Stimulated activated CD8-positive, alpha-beta memory T cell treated with anti-CD3 and anti-CD28 coated beads, Interleukin-2, amount 100 ng/mL, for 1 hour (primary cell): ENCODE data around the gene NIM1K.
A peak's percentile ranks its signal among the peaks of the same experiment; 100 is the strongest.
"Not testable (repeated sequence)": the region's sequence is repeated elsewhere in the genome, so short reads cannot be mapped to it uniquely, and the experiment has no call there.

ENCODE experiments used
- DNase-seq, 2 donors: peaks; one replicate each; pipeline ENCODE4 v3.0.0-alpha.2; 2020; ENCODE audit warnings: low read depth in 2 of 2

Gene NIM1K

DNA sequence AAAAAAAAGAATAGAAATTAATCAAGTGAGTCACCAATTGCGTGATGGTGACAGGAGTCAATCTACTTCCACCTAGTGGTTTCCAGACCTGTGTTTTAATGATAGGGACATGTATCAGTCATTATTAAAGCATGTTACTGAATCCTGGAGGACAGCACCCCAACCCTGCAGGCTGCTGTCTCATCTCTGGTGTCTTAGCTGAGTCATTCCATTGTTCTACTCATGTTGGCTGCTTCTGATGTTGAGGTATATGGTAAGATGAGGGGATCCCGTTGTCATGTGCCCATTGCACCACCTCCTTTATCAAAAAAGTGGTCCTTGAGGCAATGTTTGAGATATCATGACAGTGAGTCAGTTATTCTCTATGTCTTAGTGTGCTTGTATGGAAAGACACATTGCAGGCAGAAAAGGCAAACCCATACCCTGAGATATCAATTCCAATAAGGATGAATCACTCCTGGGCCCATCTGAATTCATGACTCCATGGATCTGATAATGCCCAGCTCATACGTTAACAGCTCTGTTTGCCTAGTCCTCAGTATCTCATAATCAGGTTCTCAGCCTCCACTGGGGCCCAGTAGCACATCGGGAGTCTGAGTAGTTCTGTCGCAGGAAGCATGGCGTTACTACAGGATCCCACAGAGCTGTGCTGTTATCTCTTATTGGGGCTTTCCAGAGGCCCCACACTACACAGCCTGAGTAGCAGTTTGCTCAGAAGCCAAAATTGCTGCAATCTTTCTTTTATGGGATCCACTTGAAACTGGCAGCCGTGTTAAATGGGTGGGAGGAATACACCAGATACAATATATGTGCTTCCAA lies 90.0 kb downstream of the NIM1K start:
- no peak for DNase-seq

- no peak for DNase-seq
Observed at GRCh38 chr5:43286623-43287022, 94.6 kb downstream of the NIM1K start.

- DNase-seq, result no peak
Observed at GRCh38 chr5:43287493-43287892, 95.5 kb downstream of the NIM1K start.

DNA sequence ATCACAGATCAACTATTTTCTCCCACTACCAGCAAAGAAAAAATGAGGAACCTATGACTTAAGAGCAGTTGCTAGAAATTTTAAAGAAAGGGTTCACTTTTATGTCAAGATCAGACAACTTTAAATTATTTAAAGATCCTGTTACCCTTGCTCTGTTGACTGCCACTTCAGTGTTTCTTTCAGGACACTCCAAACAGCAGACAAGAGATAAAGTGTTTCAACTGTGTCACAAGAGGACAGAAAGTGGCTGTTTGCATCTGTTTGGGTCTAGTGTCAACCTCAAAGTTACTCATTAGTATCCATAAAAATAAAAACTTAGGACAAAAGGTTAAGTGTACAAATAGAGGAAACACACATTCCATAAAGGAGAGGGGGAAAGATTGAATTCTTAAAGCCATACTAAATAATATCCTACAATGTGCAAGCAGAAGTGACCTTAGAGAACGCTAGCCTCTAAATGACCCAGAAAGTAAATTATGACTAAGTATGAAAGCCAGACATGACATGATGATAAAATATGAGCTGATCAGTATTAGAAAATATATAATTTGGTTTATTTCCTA lies 96.3 kb downstream of the NIM1K start:
- no peak for DNase-seq

- no peak for DNase-seq
Observed at GRCh38 chr5:43290726-43291125, 98.7 kb downstream of the NIM1K start.

- no peak for DNase-seq
Observed at GRCh38 chr5:43294226-43294625, 102.2 kb downstream of the NIM1K start.

DNA sequence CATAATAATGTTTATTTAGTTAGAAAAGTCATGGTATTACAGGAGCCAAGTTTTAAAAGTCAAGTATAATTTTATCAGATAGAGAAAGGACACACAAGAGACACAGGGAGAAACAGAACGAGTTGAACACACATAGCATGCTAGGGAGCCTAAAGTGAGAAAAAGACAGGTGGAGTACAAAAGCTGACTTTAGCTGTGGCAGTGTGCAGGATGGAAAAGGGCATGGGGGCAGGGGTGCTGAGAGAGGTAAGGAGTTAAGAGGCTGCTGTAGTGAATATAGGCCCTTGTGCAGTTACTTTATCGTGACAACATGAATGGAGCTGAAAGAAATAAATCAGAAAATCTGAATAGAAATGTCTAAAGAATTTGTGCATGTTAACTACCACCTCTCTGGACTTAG lies 103.2 kb downstream of the NIM1K start:
- DNase-seq, result no peak

DNA sequence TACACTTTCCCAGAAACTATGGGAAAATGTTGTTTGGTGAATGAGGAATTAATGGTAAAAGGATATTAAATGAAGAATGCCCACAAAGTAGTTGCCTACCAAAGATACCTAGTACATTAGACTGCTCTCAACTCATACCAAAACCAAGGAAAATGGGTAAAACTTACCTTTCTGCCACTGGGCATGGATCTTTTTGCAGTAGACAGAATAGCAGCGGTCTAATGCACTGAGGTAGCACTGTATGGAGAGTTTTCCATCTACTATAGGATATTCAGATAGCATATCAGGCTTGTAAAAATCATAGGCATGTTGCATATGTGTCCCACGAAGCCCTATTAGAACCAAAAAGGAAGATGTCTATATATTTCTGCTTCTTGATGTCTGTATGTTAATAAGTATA lies 104.8 kb downstream of the NIM1K start:
- no peak for DNase-seq

- DNase-seq, result no peak
Observed at GRCh38 chr5:43298443-43298842, 106.4 kb downstream of the NIM1K start.

DNA sequence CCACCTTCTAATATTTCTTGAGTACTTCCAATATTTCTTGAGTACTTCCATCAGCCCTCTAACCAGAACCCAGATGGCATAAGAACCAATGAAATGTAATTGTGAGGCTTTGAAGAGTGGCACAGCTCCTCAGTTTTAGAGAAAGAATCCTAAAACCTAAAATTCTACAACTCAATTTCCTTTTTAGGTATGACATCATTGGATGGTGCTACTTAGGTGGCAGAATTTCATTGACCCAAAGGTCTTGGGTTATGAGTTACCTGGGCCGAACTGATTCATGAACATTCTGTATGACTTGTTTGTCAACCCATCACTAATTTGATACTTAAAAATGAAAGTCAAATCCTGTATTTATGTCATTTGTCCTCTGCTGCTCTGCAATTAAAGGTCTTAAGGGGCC lies 108.1 kb downstream of the NIM1K start:
- DNase-seq, result no peak

DNA sequence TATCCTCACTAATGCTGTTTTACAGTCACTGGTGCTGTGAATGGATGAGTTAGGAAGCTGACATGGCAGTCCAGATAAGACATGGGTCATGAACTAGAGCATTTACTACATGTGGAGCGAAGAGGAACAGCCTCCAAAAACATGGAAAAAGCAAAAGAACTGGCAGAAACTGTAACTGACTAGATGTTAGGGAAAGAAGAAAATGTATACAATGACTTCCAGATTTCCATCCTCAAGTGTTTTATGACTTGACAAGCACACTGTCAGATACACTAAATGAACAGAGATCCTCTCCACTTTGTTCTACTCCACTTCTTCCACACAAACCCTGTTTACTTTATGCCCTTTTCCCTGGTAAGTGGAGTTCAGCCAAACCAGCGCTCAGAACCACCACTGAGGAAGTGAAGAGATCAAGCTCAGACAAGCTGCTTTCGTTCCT lies 109.6 kb downstream of the NIM1K start:
- no peak for DNase-seq

- no peak for DNase-seq
Observed at GRCh38 chr5:43302481-43302880, 110.5 kb downstream of the NIM1K start.

DNA sequence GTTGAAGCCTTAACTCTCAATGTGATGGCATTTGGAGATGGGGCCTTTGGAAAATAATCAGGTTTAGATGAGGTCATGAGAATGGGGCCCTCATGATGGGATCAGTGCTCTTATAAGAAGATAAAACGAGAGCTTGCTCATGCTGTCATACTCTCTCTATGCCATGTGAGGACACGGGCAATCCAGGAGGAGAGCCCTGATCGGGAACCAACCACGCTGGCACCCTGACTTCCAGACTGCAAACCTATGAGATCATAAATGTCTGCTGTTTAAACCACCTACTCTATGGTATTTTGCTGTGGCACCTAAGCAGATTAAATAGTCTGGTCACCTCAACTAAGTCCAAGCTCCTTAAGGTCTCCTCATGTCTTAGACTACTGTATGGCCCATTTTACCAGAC lies 111.2 kb downstream of the NIM1K start:
- DNase-seq, result no peak

GRCh38 chr5:43304525-43304924 lies 112.5 kb downstream of the NIM1K start:
- no peak for DNase-seq

DNA sequence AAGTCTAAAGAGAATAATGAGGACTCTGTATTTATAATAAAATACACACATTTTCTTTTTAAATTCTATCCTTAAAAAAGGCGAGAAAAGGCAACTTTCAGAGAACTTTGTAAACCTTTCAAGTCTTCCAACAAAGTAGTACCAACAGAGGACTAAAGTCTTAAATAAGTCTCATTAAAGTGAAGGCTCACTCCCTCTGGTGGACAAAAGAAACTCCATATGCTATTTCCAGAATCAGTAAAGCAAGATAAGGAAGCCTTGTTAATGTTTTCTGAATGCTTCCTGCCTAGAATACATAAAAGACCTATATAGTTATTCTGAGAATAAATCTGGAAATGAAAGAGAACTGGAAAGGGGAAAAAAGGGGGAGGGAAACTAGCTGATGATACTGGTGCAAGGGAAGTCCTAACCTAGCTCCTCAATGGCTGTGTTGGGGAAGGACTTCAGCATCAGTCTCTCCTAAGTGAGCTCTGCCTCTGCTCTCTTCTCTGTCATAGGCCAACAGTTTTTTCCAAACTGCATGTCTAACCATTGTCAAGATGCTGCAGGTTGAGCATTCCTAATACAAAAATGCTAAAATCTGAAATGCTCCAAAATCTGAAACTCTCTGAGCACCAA lies 114.0 kb downstream of the NIM1K start:
- no peak for DNase-seq

DNA sequence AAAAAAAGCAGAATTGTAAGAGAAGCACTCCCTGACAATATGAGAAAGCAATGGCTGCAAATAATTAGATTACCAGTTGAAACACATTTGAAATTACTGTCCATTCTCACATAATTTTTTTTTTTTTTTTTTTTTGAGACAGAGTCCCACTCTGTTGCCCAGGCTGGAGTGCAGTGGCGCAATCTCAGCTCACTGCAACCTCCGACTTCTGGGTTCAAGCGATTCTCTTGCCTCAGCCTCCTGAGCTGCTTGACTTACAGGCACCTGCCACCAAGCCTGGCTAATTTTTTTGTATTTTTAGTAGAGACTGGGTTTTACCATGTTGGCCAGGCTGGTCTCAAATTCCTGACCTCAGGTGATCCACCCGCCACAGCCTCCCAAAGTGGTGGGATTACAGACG lies 114.9 kb downstream of the NIM1K start:
- not testable (repeated sequence) for DNase-seq

- DNase-seq, result no peak
Observed at GRCh38 chr5:43309122-43309521, 117.1 kb downstream of the NIM1K start.

DNA sequence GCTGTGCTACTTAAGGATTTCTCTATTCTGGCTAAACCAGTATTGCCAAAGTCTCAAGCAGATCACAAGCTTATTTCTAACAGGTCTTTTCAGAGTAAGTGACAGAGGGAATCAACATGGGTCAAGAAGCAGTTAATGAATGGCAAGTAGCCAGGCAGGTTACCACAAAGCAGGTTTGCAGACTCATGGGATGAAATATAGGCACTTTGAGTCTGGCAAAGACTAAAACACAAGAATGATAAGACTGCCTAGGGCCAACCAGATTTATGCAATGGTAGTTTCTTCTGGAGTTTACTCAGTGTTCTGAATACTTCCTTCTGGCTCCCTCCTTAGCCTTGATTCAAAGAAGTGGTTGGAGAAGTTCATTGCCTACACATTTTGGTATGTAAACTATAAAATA lies 117.6 kb downstream of the NIM1K start:
- DNase-seq, result no peak

GRCh38 chr5:43312076-43312661 lies 120.1 kb downstream of the NIM1K start:
- no peak for DNase-seq

DNA sequence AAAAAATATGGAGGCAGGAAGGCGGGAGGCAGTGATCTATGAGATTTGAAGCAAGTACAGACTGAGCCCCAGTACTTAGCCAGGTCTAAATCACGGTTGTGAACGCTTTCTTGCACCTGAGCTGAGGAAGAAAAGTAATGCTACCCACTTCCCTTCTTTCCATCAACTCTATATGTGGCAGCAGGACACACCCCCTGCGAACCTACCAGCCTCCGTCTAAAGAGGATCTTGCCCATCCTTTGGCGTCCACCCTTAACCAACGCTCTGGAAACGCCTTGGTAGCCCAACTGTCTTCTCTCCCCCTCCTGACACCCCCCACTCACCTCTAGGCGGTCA lies 120.6 kb downstream of the NIM1K start:
- no peak for DNase-seq

- peak; percentile 94 to 96 for DNase-seq
Observed at GRCh38 chr5:43313035-43313853, 121.2 kb downstream of the NIM1K start, which contains the start of gene HMGCS1. HMGCS1 (minus strand) TSS chr5:43313412; CDS start chr5:43298965, 14,447 bp downstream.
